Heart right ventricle (tissue), 16 donors: ENCODE results near the gene TULP4. TPM values are rescaled to one million over a fixed set of nuclear protein-coding genes. Genes with fewer than 3 reads are reported as not detected.
"Not testable (repeated sequence)": the region's sequence is repeated elsewhere in the genome, so short reads cannot be mapped to it uniquely, and the experiment has no call there.

Experiments used
- ATAC-seq, 8 donors: fragments of 200-7000 bp; cut with Tn5 transposase; one replicate each; pipeline ENCODE4 v1.9.1; 2020; ENCODE audit warnings: mild to moderate bottlenecking in 8 of 8, moderate library complexity in 8 of 8, moderate number of reproducible peaks in 1 of 8
- DNase-seq, 2 donors: peaks; one replicate each; pipeline ENCODE4 v3.0.0-alpha.2; 2020
- H3K27ac ChIP-seq, 10 donors: fragments of 200-600 bp; sonication (generic) in 2 of 10; one replicate each; pipeline versions ENCODE4 v1.5.0 to v1.8.0; 2020 to 2022; ENCODE audit warnings: mild to moderate bottlenecking in 3 of 10
- H3K27me3 ChIP-seq, 7 donors: fragments of 200-600 bp; one replicate each; pipeline ENCODE4 v1.8.0; 2021 to 2022; ENCODE audit warnings: mild to moderate bottlenecking in 2 of 7
- H3K36me3 ChIP-seq, 9 donors: fragments of 200-600 bp; sonication (generic) in 1 of 9; one replicate each; pipeline versions ENCODE4 v1.5.0 to v1.8.0; 2020 to 2022; ENCODE audit warnings: mild to moderate bottlenecking in 2 of 9
- H3K4me1 ChIP-seq, 9 donors: fragments of 200-600 bp; sonication (generic) in 1 of 9; one replicate each; pipeline versions ENCODE4 v1.5.0 to v1.8.0; 2020 to 2022; ENCODE audit warnings: mild to moderate bottlenecking in 4 of 9
- H3K4me3 ChIP-seq, 10 donors: fragments of 200-600 bp; sonication (generic) in 2 of 10; one replicate each; pipeline versions ENCODE4 v1.5.0 to v1.8.0; 2020 to 2022; ENCODE audit warnings: mild to moderate bottlenecking in 7 of 10, moderate library complexity in 2 of 10
- H3K9me3 ChIP-seq, 11 donors: fragments of 200-600 bp in 10 of 11; sonication (generic) in 2 of 11; one replicate each; pipeline versions ENCODE4 v1.5.0 to v1.8.0; 2013 to 2022; ENCODE audit warnings: mild to moderate bottlenecking in 2 of 11, control low read depth in 1 of 11, moderate library complexity in 1 of 11
- WGBS, 2 donors: extraction: QIAGEN DNeasy Blood & Tissue Kit; methylation state at CpG; one replicate each; pipeline ENCODE4 v1.1.7; 2013; ENCODE audit warnings: inconsistent platforms in 1 of 2; 5-methylcytosine and 5-hydroxymethylcytosine counted together
- intact Hi-C, 10 donors: fragments of 100-400 bp; cut with DNase I; formaldehyde crosslinking; loops; one replicate each; pipeline versions ENCODE4 v1.11.1 to v1.14.2; 2022
- polyA plus RNA-seq, 2 donors: library from polyadenylated mRNA; stranded (reverse); fragments of 200-250 nt; gene quantifications; one replicate each; pipeline ENCODE4 v1.2.3, GENCODE V29; 2013
- total RNA-seq, 10 donors: library from RNA; stranded (reverse); fragmentation: NEBNext Ultra II Directional in 3 of 10; extraction: Animal tissue kit (Norgen Biotek cat#: 25700) in 3 of 10; gene quantifications; one replicate each; pipeline versions ENCODE4 v1.2.1 to v1.2.4, GENCODE V29; 2021 to 2023
- TF ChIP-seq, protein P1 (sequence below), 9 donors: fragments of 200-600 bp; sonication (generic) in 2 of 9; IDR thresholded peaks; one replicate each; pipeline versions ENCODE4 v1.5.0 to v1.8.0; 2021 to 2022; ENCODE audit warnings: antibody characterized with exemption in 9 of 9, mild to moderate bottlenecking in 5 of 9, moderate library complexity in 1 of 9
- donor health status: Arrhythmogenic right ventricular cardiomyopathy.
- donor health status: ischemic (EF 13 %, LVEDD 7.1; RV severe dilation, severe dysfunction).
- donor health status: healthy with polysubstance abuse.
- donor health status: DM: no; HTN: yes; CAD: no.
- donor health status: DM: no; HTN: no; CAD: no.
- donor health status: ischemic (EF 25% LVEDD 6.9; RV normal size, moderate dysfunction).
- donor health status: ischemic (EF 25% LVEDD 5.7; RV mildly dilated, moderate dysfunction).
- donor health status: healthy.
- donor health status: DM: yes; HTN: yes; CAD: no.
- donor health status: Ischemic cardiomyopathy.
- donor health status: ischemic (EF 35%, LVEDD 5.7; RV mildly dilated, moderate dysfunction).
- donor health status: nonischemic (EF 11% LVEDD 7.7; RV severe dilation, severe dysfunction).
- donor health status: DM: yes; HTN: yes; CAD: no.
- donor health status: PGD.
- donor health status: ischemic (EF 29% LVEDD 5.4; RV normal size, mild dysfunction).
- donor health status: nonischemic (EF 23%, LVEDD 6.1; RV moderate dilation, normal function).

TULP4 gene
- total and polyA plus RNA-seq, 12 donors, result 2.1 to 127 (median 99.2) TPM

GRCh38 chr6:158290040-158290439, 22.2 kb upstream of the TULP4 start:
- TF ChIP-seq, protein P1, sequence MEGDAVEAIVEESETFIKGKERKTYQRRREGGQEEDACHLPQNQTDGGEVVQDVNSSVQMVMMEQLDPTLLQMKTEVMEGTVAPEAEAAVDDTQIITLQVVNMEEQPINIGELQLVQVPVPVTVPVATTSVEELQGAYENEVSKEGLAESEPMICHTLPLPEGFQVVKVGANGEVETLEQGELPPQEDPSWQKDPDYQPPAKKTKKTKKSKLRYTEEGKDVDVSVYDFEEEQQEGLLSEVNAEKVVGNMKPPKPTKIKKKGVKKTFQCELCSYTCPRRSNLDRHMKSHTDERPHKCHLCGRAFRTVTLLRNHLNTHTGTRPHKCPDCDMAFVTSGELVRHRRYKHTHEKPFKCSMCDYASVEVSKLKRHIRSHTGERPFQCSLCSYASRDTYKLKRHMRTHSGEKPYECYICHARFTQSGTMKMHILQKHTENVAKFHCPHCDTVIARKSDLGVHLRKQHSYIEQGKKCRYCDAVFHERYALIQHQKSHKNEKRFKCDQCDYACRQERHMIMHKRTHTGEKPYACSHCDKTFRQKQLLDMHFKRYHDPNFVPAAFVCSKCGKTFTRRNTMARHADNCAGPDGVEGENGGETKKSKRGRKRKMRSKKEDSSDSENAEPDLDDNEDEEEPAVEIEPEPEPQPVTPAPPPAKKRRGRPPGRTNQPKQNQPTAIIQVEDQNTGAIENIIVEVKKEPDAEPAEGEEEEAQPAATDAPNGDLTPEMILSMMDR (IDR thresholded peaks at IDR 0.05), result no peak
- DNase-seq (no peak), ATAC-seq (no peak)
- H3K9me3 ChIP-seq, result no peaks in the 10 kb centered on the region
- no peaks in the 10 kb centered on the region for H3K27me3 ChIP-seq
- WGBS, 2 donors, result 97 to 98% methylated on average over 3 of the region's 3 CpGs
- peaks cover 6 to 26% (median 19%) of the 10 kb centered on the region in 9 donors for H3K4me1 ChIP-seq
- H3K36me3 ChIP-seq, result no peaks in the 10 kb centered on the region
- H3K4me3 ChIP-seq, result no peak overlapping the region
- intact Hi-C loops, result no loop called here
- peak overlapping the region in 1 of 10 donors; percentile 13 for H3K27ac ChIP-seq

DNA sequence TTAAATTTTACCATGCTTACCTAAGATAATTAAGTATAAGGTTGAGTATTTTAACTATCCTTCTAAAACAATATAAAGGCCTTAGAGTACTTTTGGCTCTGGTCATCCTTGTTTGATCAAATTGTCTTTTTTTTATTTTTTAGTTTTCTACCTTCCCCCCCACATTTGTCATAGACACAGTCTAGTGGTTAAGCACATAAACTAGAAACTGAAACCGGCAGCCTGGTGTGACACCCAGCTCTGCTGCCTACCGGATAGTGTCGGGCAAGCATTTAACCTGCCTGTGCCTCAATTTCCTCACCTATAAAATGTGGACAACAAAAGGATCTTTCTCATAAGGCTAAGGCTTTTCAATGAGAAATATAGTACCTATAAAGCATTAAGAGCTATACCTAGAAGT, 21.6 kb upstream of the TULP4 start:
- ATAC-seq (no peak), DNase-seq (no peak)
- Histone ChIP-seq H3K36me3 (peaks cover 0 to 3% (median 0%) of the 10 kb centered on the region in 9 donors), H3K4me3 (no peak overlapping the region), H3K27me3 (no peaks in the 10 kb centered on the region), H3K9me3 (peaks cover 0 to under 1% (median 0%) of the 10 kb centered on the region in 11 donors), H3K27ac (peak overlapping the region in 1 of 10 donors; percentile 24), H3K4me1 (peaks cover 5 to 19% (median 13%) of the 10 kb centered on the region in 9 donors)
- intact Hi-C loops, result no loop called here
- WGBS, 2 donors, result 93 to 96% methylated on average over 3 of the region's 3 CpGs
- TF ChIP-seq, protein P1 (IDR thresholded peaks at IDR 0.05), result no peak

DNA sequence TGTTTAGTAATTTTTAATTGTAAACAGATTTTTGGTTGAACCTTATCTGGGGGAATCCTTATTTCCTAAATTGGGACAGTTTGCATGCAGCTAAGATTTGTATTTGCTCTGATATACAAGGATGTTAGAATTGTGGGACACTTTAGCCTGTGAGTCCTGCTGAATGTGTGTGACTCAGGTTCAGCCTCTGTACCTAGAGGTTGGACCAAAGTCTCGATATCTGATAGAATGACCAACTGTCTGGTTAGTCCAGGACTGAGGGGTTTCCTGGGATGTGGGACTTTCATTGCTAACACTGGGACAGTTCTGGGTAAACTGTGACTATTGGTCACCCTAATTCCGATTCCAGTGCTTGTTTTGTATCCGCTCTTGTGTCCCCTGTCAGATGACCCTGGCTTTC, 20.2 kb upstream of the TULP4 start:
- DNase-seq (no peak), ATAC-seq (no peak)
- peaks cover 0 to 9% (median 0%) of the 10 kb centered on the region in 9 donors for H3K36me3 ChIP-seq
- H3K27me3 ChIP-seq, result no peaks in the 10 kb centered on the region
- intact Hi-C loops, result no loop called here
- TF ChIP-seq, protein P1 (IDR thresholded peaks at IDR 0.05), result no peak
- no peak overlapping the region for H3K27ac ChIP-seq
- H3K4me3 ChIP-seq, result no peak overlapping the region
- peaks cover 0 to 6% (median under 1%) of the 10 kb centered on the region in 9 donors for H3K4me1 ChIP-seq
- 96 to 100% methylated on average over 3 of the region's 3 CpGs for WGBS, 2 donors
- peaks cover 0 to 14% (median 4%) of the 10 kb centered on the region in 11 donors for H3K9me3 ChIP-seq

GRCh38 chr6:158293122-158293521, 19.1 kb upstream of the TULP4 start:
- Histone ChIP-seq H3K36me3 (peaks cover 0 to 12% (median 0%) of the 10 kb centered on the region in 9 donors), H3K27me3 (no peaks in the 10 kb centered on the region), H3K4me1 (no peaks in the 10 kb centered on the region), H3K4me3 (no peak overlapping the region), H3K9me3 (peaks cover 0 to 25% (median 8%) of the 10 kb centered on the region in 11 donors), H3K27ac (no peak overlapping the region)
- ATAC-seq (no peak), DNase-seq (no peak)
- TF ChIP-seq, protein P1 (IDR thresholded peaks at IDR 0.05), result no peak
- intact Hi-C loops, result no loop called here
- WGBS, 2 donors, result 98 to 100% methylated on average over 1 of the region's 1 CpG

DNA sequence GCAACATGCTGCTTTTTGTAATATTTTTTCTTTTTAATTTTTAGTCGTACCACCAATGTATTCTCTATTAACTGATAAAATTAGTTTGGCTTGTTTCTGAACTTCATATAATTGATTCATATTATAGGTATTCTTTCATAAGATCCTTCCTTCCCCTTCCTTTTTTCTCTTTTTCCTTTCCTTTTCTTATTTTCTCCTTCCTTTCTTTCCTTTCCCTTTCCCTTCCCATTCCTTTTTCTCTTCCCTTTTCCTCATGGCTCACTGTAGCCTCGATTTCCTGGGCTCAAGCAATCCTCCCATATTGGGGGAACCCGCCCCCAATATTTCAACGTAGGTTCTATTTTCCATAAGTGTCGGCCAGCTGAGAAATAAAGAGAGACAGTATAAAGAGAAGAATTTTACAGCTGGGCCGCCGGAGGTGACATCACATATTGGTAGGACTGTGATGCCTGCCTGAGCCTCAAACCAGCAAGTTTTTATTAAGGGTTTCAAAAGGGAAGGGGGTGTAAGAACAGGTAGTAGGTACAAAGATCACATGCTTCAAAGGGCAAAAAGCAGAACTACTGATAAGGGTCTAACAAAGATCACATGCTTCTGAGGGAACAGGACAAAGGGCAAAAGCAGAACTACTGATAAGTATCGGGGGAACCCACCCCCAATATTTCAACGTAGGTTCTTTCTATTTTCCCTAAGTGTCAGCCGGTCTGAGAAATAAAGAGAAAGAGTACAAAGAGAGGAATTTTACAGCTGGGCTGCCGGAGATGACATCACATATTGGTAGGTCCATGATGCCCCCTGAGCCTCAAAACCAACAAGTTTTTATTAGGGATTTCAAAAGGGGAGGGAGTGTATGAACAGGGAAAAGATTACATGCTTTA, 16.1 kb upstream of the TULP4 start:
- Histone ChIP-seq H3K36me3 (peaks cover 0 to 12% (median 0%) of the 10 kb centered on the region in 9 donors), H3K4me1 (peaks cover 0 to 17% (median 6%) of the 10 kb centered on the region in 9 donors), H3K9me3 (peaks cover 0 to 29% (median 8%) of the 10 kb centered on the region in 11 donors)
- H3K4me3 ChIP-seq, DNase-seq, ATAC-seq, H3K27me3 ChIP-seq, intact Hi-C loops, H3K27ac ChIP-seq: not testable (repeated sequence)
- WGBS, 2 donors, result 98 to 99% methylated on average over 11 of the region's 11 CpGs

DNA sequence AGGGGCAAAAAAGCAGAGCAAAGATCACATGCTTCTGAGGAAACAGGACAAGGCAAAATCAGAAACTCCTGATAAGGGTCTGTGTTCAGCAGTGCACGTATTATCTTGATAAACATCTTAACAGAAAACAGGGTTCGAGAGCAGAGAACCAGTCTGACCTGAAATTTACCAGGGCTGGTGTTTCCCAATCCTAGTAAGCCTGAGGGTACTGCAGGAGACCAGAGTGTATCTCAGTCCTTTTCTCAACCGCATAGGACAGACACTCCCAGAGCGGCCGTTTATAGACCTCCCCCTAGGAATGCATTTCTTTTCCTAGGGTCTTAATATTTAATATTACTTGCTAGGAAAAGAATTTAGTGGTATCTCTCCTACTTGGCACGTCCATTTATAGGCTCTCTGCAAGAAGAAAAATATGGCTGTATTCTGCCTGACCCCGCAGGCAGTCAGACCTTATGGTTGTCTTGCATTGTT, 15.4 kb upstream of the TULP4 start:
- H3K27ac ChIP-seq, intact Hi-C loops, H3K27me3 ChIP-seq, ATAC-seq, DNase-seq, H3K4me3 ChIP-seq: not testable (repeated sequence)
- WGBS, 2 donors, result 98 to 99% methylated on average over 7 of the region's 7 CpGs
- H3K36me3 ChIP-seq, result peaks cover 0 to 12% (median 0%) of the 10 kb centered on the region in 9 donors
- peaks cover 0 to 17% (median 6%) of the 10 kb centered on the region in 9 donors for H3K4me1 ChIP-seq
- H3K9me3 ChIP-seq, result peaks cover 0 to 29% (median 8%) of the 10 kb centered on the region in 11 donors

GRCh38 chr6:158297657-158298056, 14.6 kb upstream of the TULP4 start:
- H3K27me3 ChIP-seq, H3K27ac ChIP-seq, H3K4me3 ChIP-seq, ATAC-seq, intact Hi-C loops, DNase-seq: not testable (repeated sequence)
- 94 to 95% methylated on average over 10 of the region's 10 CpGs for WGBS, 2 donors
- H3K9me3 ChIP-seq, result peaks cover 0 to 29% (median 8%) of the 10 kb centered on the region in 11 donors
- H3K4me1 ChIP-seq, result peaks cover 0 to 17% (median 6%) of the 10 kb centered on the region in 9 donors
- peaks cover 0 to 12% (median 0%) of the 10 kb centered on the region in 9 donors for H3K36me3 ChIP-seq
